NOMO-1 treated with dmso at 0.1 percent for 144 hours (cell line): ENCODE measurements around the gene ARHGEF7.

ENCODE experiments used
- DNase-seq: peaks from one replicate; lab custom pipeline; 2025; ENCODE audit not compliant: unreplicated experiment; lab: John Stamatoyannopoulos, UW

ARHGEF7 gene

DNA sequence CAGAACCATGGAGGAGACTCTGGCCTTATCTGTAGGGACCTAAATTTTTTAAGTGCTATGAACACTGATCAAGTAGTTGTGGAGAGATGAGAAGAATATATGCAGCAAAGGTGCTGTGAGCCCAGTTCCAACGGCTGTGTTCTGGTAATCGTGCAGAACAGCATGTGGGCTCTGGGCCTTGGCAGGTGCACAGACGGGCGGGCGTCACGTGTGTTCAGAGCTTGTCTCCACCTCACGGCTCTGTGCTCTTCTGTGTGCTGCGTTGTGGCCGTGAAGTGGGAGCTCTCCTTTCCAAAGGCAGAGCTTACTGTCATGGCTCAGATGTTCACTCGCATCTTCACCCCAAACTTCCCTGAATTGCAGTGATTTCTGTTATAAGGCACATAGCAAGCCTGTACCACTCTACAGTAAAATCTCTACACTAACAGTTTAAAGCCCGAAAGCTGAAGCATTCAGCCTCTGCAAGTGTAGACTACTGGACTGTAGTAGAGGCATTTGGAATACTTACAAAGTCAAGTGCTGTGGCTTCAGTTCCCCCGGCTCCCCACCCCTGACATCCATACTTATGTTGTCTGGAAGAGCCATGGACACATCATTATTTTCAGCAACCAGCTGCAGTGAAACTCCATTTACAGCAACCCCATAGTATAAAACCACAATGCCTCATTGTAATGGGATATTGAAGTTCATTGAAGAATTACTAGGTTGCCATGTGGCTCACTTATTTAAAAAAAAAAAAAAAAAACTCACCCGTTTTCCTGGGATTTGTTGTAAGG is 177.8 kb downstream of the ARHGEF7 start:
- no peak for DNase-seq

- DNase-seq = no peak
Measured at GRCh38 chr13:111295886-111296285, 180.8 kb downstream of the ARHGEF7 start.

DNA sequence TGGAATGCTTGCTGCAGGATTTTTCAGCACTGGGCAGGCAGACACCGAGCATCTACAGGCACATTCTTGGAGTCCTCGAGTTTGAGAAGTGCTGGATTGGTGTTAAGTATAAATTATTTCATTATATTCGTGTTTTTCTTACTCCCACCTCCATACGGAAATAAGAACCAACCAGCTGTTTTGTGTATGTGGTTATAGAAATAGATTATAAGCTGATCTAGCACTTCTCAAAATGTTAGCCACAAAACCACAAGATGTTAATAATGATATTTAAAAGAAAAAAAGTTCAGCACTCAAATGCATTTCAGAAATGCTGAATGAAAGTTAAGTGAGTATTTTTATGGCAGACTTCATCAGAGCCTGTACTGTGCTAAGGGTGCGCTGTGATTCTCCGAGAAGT is 181.3 kb downstream of the ARHGEF7 start:
- DNase-seq = no peak

GRCh38 chr13:111298214-111298975 is 183.3 kb downstream of the ARHGEF7 start:
- DNase-seq = no peak

DNA sequence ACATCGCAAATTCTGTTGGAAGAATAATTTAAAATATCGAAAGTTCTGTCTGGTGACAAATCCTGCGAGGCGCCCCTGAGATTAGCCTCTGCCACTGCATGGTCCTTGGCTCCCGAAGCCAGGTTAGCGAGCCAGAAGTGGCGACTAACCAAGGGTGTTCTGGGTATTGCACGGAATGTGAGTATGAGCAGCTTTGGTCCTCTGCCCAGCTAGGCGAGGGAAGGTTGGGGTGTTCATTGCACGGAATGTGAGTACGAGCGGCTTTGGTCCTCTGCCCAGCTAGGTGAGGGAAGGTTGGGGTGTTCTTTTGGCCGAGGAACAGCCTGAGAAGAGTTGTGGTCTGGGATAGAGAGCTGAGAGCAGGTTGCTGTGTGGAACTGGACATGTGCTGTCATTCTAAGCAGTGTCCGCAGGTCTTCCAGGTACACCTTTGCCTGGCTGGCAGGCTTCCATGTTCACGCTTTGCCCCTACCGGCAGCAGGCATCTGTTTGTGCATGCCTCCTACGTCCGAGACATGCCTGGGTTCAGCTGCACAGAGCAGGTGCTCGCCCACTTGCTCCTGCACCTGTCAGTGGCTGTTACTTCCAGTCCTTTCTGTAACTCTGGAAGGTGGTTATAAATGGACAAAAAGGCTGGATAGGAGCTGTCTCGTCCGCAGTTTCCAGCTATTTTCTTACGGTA is 187.1 kb downstream of the ARHGEF7 start:
- DNase-seq = no peak

DNA sequence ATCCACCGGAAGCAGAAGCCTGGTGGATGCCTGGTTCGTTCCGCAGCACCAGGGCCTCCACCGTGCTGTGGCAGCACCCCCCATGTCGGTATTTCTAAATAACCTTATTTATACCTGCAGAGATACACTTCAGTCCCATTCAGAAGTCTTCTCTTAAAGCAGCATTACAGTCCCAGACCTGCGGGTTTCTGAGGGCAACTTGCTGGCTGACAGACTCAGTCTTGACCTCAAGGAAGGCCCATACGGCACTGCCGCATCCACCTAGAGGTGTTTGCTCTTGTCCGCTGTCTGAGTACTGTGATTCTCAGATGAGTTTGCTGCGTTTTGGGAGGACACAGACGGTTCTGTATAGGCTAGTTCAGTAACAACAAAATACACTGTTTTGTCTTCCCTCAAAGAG is 188.4 kb downstream of the ARHGEF7 start:
- no peak for DNase-seq

DNA sequence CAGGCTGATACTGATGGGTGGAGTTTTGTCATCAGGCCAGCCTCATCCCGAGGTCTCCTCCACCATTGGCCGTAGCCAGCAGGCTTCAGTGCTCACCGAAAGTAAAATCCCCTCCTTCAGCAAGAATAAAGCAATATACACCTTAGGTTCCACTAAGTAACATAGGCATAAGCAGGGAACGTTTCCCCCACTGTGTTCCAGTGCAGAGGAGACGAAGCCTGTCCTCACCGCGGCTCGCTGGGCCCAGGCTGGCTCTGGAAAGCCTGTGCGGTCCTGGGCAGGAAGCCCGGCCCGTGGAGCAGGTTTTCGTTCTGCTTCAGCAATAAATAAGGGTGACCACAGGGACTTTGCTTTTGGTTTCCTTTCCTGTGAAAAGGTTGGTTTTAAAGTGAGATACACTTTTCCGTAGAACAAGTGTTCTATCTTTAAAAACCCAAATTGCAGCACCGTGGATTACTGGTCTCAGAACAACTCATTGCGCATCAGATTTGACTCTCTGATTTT is 189.0 kb downstream of the ARHGEF7 start:
- no peak for DNase-seq

GRCh38 chr13:111304603-111305289 is 189.6 kb downstream of the ARHGEF7 start:
- no peak for DNase-seq

DNA sequence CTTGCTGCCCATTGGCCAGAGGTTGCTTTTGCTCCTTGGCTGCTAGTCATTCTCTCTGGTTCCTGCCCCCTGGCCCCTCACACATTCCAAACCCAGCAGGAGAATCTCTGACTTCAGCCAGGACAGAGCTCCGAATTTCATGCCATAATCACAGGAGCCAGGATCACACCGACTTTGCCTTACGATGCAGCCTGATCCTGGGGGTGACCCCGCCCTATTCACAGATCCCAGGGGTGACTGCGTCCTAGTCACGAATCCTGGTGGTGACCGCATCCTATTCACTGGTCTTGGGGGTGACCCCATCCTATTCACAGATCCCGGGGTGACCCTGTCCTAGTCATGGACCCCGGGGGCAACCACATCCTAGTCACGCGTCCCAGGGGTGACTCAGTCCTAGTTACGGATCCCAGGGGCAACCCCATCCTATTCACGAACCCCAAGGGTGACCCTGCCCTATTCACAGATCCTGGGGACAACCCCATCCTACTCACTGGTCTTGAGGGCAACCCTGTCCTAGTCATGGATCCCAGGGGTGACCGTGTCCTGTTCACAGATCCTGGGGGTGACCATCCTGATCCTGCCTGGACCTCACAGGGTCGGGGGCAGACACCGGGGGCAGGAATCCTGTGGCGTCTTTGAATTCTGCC is 198.0 kb downstream of the ARHGEF7 start:
- DNase-seq = no peak

- DNase-seq = no peak
Measured at GRCh38 chr13:111313911-111314425, 198.9 kb downstream of the ARHGEF7 start.

GRCh38 chr13:111314852-111315251 is 199.7 kb downstream of the ARHGEF7 start:
- DNase-seq = no peak

GRCh38 chr13:111315347-111315995 is 200.4 kb downstream of the ARHGEF7 start:
- no peak for DNase-seq

DNA sequence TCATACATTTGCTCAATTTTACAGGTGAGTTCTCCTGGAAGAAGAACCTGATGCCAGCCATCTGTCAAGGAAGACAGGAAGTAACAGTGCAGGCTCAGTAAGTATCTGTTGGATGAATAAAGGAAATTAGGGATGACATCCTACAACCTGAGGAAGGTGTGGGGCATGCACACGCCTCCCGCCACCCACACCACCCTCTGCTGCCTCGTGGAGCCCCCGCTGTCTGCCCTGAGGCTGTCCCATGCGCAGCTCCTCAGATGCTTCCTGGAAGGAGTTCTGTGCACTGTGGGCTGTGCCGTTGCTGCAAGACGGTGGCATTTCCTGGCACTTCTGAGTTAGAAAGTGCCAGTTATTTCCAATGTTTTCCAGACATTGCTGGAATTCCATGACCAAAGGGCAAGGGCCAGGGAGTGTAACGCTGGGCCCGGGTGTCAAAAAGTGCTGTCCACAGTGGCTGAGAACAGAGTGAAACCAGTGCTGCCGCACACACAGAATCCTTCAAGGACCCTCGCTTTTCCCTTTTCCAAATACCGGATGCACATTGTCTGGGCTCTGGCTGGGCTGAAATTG is 201.1 kb downstream of the ARHGEF7 start:
- no peak for DNase-seq

DNA sequence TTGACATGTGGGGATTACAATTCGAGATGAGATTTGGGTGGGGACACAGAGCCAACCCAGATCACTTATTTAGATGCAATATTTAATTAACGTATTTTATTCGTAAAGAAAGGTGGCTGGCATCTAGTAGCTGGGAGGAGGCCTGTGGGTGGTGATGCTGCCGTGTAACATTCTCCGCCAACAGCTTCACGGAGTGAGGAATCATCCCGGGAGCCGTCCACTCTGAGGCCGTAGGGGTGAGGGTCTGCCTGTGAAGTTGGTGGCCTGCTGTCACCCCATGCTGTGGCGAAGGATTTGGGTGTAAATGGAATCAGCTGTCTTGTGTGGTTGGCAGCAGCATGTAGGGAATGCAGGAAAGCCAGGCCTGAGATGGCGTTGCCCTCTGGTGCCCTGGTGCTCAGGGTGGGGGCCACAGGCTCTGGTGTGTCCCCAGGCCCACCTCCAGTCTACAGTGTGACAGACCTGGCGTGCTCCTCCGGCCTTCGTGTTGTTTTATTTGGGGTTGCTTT is 202.0 kb downstream of the ARHGEF7 start:
- DNase-seq = no peak

- DNase-seq = no peak
Measured at GRCh38 chr13:111317571-111318345, 202.6 kb downstream of the ARHGEF7 start.

- no peak for DNase-seq
Measured at GRCh38 chr13:111318386-111318785, 203.3 kb downstream of the ARHGEF7 start.

DNA sequence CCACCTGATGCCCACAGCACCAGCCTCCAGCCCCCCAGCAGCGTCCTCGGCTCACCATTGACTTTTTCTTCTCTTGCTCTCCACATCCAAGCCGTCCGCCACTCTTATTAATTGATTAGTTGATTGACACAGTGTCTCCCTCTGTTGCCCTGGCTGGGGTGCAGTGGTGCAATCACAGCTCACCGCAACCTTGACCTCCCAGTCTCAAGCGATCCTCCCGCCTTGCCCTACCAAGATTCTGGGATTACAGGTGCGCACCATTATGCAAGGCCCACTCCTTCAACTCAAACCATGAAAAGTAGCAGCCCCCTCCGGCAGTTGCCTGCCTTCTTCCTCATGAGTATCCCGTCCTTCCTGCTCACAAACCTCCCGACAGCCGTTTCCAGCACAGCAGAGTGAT is 204.4 kb downstream of the ARHGEF7 start:
- DNase-seq = no peak
